OCI-LY1 (cell line): ENCODE measurements around the gene AVP.

ENCODE experiments used
- H2AFZ ChIP-seq: fragments of 200-600 bp; sonication (generic), shearing (Covaris generic); 2 replicates; pipeline ENCODE4 v1.6.0; 2014; ENCODE audit warnings: antibody characterized with exemption, mild to moderate bottlenecking, low read length
- H3F3A ChIP-seq: fragments of 200-600 bp; sonication (generic), shearing (Covaris generic); 2 replicates; pipeline ENCODE4 v1.6.0; 2014; ENCODE audit warnings: mild to moderate bottlenecking, antibody characterized with exemption, low read length, moderate library complexity; ENCODE audit not compliant: insufficient read depth
- H3K27ac ChIP-seq: fragments of 200-600 bp; sonication (generic); 2 replicates; pipeline ENCODE4 v1.5.1; 2014; ENCODE audit warnings: low read length, mixed run types, mild to moderate bottlenecking, low read depth; ENCODE audit not compliant: poor library complexity, severe bottlenecking
- H3K27me3 ChIP-seq: fragments of 200-600 bp; sonication (generic); 2 replicates; pipeline ENCODE4 v1.6.0; 2014; ENCODE audit warnings: antibody characterized with exemption, mild to moderate bottlenecking, low read length, moderate library complexity; ENCODE audit not compliant: insufficient read depth
- H3K36me3 ChIP-seq: fragments of 200-600 bp; sonication (generic); 2 replicates; pipeline ENCODE4 v1.6.1; 2014; ENCODE audit warnings: mild to moderate bottlenecking, antibody characterized with exemption, low read length, moderate library complexity, mixed read lengths; ENCODE audit not compliant: insufficient read depth
- H3K4me1 ChIP-seq: fragments of 200-600 bp; sonication (generic); 2 replicates; pipeline ENCODE4 v1.5.1; 2014; ENCODE audit warnings: mild to moderate bottlenecking, low read length, moderate library complexity; ENCODE audit not compliant: insufficient read depth, severe bottlenecking
- H3K4me2 ChIP-seq: fragments of 200-600 bp; sonication (generic), shearing (Covaris generic); 2 replicates; pipeline ENCODE4 v1.6.1; 2014; ENCODE audit warnings: low read length
- H3K4me3 ChIP-seq: fragments of 200-600 bp; sonication (generic); 2 replicates; pipeline ENCODE4 v1.5.1; 2014; ENCODE audit warnings: low read length, low read depth, mild to moderate bottlenecking, mixed read lengths; ENCODE audit not compliant: poor library complexity, severe bottlenecking
- H3K79me2 ChIP-seq: fragments of 200-600 bp; shearing (Covaris generic); 2 replicates; pipeline ENCODE4 v1.6.1; 2016; ENCODE audit warnings: mixed run types, low read length, mixed read lengths; ENCODE audit not compliant: insufficient read depth
- H3K9ac ChIP-seq: fragments of 200-600 bp; sonication (generic), shearing (Covaris generic); 2 replicates; pipeline ENCODE4 v1.6.1; 2014; ENCODE audit warnings: mild to moderate bottlenecking, low read length, mixed read lengths
- H3K9me2 ChIP-seq: fragments of 200-600 bp; sonication (generic), shearing (Covaris generic); 2 replicates; pipeline ENCODE4 v1.6.1; 2014; ENCODE audit warnings: low read depth, mild to moderate bottlenecking, low read length, mixed read lengths
- H3K9me3 ChIP-seq: fragments of 200-600 bp; shearing (Covaris generic); 2 replicates; pipeline ENCODE4 v1.6.1; 2014; ENCODE audit warnings: low read length, mixed read lengths
- H4K20me1 ChIP-seq: fragments of 200-600 bp; sonication (generic), shearing (Covaris generic); 2 replicates; pipeline ENCODE4 v1.6.0; 2016; ENCODE audit warnings: mild to moderate bottlenecking, low read length; ENCODE audit not compliant: insufficient read depth
- EZH2 ChIP-seq: fragments of 200-600 bp; sonication (generic), shearing (Covaris generic); IDR thresholded peaks from 2 replicates; pipeline ENCODE4 v1.8.0; 2017; ENCODE audit warnings: borderline replicate concordance, mixed run types, mild to moderate bottlenecking, antibody characterized with exemption, low read length, moderate library complexity, mixed read lengths
- TF ChIP-seq, protein P1 (sequence below): fragments of 200-600 bp; sonication (generic), shearing (Covaris generic); IDR thresholded peaks from 2 replicates; pipeline ENCODE4 v1.5.1; 2017; ENCODE audit warnings: mild to moderate bottlenecking, antibody characterized with exemption, low read length, moderate library complexity, mixed read lengths

Gene AVP

DNA sequence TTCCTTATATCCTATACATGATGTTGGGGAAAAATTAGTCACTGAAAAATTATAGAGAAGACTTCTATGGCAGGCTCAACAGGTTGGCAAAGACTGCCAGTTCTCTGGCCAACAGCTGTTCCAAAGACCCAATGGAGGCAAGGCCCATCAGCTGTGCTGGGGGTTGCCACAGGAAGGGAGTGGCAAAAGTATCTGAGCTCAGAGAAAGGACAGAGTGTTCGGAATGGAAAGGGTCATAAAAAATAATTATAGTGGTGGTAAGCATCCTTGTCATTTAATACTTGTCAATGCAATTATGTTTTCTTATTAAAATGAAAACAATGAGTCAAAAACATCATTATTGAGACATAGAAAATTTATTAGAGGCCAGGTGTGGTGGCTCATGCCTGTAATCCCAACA is 39.0 kb upstream of the AVP start:
- peaks cover 10% of the 10 kb centered on the region for H3K4me1 ChIP-seq
- no peak overlapping the region for H3K27ac ChIP-seq

DNA sequence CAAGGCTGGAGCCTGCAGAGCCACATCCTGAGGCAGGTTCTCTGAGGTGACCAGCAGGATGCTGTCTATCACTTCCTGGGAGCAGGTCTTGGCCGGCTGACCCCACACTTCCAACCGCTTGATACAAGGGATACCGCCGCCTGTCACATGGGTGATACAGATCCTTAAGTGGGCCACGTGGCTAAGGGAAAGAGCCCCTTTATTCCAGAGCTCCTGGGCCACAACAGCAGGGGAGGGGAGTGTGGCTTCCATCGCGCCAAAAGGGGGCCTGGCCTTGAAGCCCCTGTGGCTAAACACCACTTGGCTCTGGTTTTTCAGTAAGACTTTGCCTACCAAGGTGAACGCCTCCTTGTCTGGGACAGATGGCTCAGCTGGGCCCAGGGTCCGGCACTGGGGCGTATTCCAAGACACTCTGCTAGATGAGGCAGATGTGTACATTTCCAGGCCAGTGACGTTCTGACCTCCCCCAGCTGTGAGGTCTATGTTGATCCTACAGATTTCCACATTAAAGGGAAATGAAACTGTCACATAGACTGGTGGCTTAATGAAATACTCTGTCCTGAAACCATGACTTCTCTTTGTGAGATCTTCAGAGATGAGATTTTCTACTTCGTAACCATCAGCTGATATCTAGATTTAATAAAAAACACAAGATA is 37.6 kb upstream of the AVP start:
- Histone ChIP-seq H3K4me2 (no peak overlapping the region), H3K36me3 (peaks cover 19% of the 10 kb centered on the region), H3K27ac (no peak overlapping the region), H3K9ac (no peak overlapping the region), H3K79me2 (no peaks in the 10 kb centered on the region), H3F3A (no peaks in the 10 kb centered on the region), H2AFZ (no peak overlapping the region), H3K4me3 (no peak overlapping the region), H3K9me2 (no peaks in the 10 kb centered on the region), H4K20me1 (no peaks in the 10 kb centered on the region), H3K4me1 (peaks cover 18% of the 10 kb centered on the region), H3K9me3 (0 out of 2 replicates have a peak, but pooled peaks cover 3% of the 10 kb centered on the region), H3K27me3 (no peaks in the 10 kb centered on the region)
- TF ChIP-seq EZH2, result no peak
- TF ChIP-seq, protein P1, sequence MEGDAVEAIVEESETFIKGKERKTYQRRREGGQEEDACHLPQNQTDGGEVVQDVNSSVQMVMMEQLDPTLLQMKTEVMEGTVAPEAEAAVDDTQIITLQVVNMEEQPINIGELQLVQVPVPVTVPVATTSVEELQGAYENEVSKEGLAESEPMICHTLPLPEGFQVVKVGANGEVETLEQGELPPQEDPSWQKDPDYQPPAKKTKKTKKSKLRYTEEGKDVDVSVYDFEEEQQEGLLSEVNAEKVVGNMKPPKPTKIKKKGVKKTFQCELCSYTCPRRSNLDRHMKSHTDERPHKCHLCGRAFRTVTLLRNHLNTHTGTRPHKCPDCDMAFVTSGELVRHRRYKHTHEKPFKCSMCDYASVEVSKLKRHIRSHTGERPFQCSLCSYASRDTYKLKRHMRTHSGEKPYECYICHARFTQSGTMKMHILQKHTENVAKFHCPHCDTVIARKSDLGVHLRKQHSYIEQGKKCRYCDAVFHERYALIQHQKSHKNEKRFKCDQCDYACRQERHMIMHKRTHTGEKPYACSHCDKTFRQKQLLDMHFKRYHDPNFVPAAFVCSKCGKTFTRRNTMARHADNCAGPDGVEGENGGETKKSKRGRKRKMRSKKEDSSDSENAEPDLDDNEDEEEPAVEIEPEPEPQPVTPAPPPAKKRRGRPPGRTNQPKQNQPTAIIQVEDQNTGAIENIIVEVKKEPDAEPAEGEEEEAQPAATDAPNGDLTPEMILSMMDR, result no peak

More for the DNA sequence above, 39.0 kb upstream of the AVP start:
- Histone ChIP-seq H3K79me2 (no peaks in the 10 kb centered on the region), H3F3A (no peaks in the 10 kb centered on the region), H3K9me3 (0 out of 2 replicates have a peak, but pooled peaks cover 3% of the 10 kb centered on the region), H3K9ac (no peak overlapping the region), H4K20me1 (no peaks in the 10 kb centered on the region), H3K9me2 (no peaks in the 10 kb centered on the region), H3K4me3 (no peak overlapping the region), H2AFZ (no peak overlapping the region), H3K4me2 (no peak overlapping the region), H3K36me3 (peaks cover 19% of the 10 kb centered on the region), H3K27me3 (no peaks in the 10 kb centered on the region)
- TF ChIP-seq EZH2, result no peak
- TF ChIP-seq, protein P1, result no peak

DNA sequence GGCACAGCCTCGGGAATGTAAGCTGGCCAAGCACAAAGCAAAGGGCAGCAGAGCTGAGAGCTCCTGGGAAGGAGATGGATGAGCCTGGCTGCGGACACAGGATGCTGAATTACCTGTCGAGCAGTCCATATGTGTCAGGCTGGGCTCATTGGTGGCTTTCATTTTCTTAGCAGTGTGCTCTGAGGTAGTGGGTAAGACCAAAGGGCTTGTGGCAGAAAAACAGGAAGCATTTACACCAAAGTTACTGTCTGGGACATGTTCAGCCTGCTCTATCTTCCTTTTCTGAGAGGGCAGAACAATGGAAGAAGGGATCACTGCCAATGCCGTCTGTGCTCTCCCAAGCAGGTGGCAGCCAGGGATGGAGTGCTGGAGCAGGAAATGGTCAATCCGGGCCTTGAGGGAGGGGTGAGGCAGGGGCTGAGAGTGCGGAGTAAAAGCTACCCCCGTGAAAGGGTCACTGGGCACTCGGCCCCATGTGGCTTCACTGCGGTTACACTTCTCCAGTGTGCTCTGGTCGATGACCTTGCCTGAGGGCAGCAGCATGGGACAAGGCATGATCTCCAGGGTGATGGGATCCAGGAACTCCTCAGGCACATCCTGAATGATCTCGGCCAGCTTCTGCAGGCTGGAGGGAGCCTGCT is 36.9 kb upstream of the AVP start:
- 0 out of 2 replicates have a peak, but pooled peaks cover 3% of the 10 kb centered on the region for H3K9me3 ChIP-seq
- no peaks in the 10 kb centered on the region for H3K9me2 ChIP-seq
- no peak for TF ChIP-seq EZH2
- TF ChIP-seq, protein P1, result no peak
- no peak overlapping the region for H3K27ac ChIP-seq
- H3K4me2 ChIP-seq, result no peak overlapping the region
- peaks cover 19% of the 10 kb centered on the region for H3K36me3 ChIP-seq
- H3K79me2 ChIP-seq, result no peaks in the 10 kb centered on the region
- no peaks in the 10 kb centered on the region for H3K27me3 ChIP-seq
- no peaks in the 10 kb centered on the region for H3F3A ChIP-seq
- H2AFZ ChIP-seq, result no peak overlapping the region
- no peaks in the 10 kb centered on the region for H4K20me1 ChIP-seq
- H3K4me1 ChIP-seq, result peaks cover 18% of the 10 kb centered on the region
- no peak overlapping the region for H3K4me3 ChIP-seq
- H3K9ac ChIP-seq, result no peak overlapping the region
